ENCODE results near the gene HTRA2.

- peak; percentile 70 for TF ChIP-seq POLR2A (IDR thresholded peaks at IDR 0.05; ENCODE audit: low read depth, low read length)
- TF ChIP-seq POLR2AphosphoS5 (IDR thresholded peaks at IDR 0.05; ENCODE audit: low read depth, low read length) = peak; percentile 64
- peak; percentile 29; the same call in 1 of the 2 replicates for TF ChIP-seq SPI1 (IDR thresholded peaks at IDR 0.05; ENCODE audit: low read depth, low read length)
- no peak for TF ChIP-seq PAX5 (IDR thresholded peaks at IDR 0.05; ENCODE audit: insufficient read depth, low read length, severe bottlenecking)
These were observed 46.7 kb upstream of the HTRA2 start, which contains the start of the genes CCDC142 and TTC31 for GRCh38 chr2:74482801-74483674.
